A673 (cell line): Measurements from ENCODE around the gene WDHD1. TPM values are rescaled to one million over a fixed set of nuclear protein-coding genes. Genes with fewer than 3 reads are reported as not detected.
A peak's percentile ranks its signal among the peaks of the same experiment; 100 is the strongest.
"Not testable (repeated sequence)": the region's sequence is repeated elsewhere in the genome, so short reads cannot be mapped to it uniquely, and the experiment has no call there.

Source experiments
- BruUV-seq: library from RNA; stranded (reverse); fragments of 400-500 nt; replicated peaks from 2 replicates; lab custom pipeline; 2021; lab: Mats Ljungman, UMichigan
- CTCF ChIA-PET: fragments of 300-600 bp; sonication (Branson Sonifier 250); formaldehyde crosslinking; loops from one replicate; lab custom pipeline; 2022; ENCODE audit warnings: antibody characterized with exemption; lab: Charles Lee
- POLR2A ChIA-PET: fragments of 300-600 bp; sonication (Branson Sonifier 250); formaldehyde crosslinking; loops from one replicate; lab custom pipeline; 2022; ENCODE audit warnings: antibody characterized with exemption; ENCODE audit not compliant: low non-redundant PET; lab: Charles Lee
- DNase-seq: peaks from one replicate; pipeline ENCODE4 v3.0.0-alpha.2; 2015; ENCODE audit warnings: low spot score
- H3K27ac ChIP-seq: fragments of 200-600 bp; sonication (generic); 2 replicates; pipeline ENCODE4 v1.5.1; 2016; ENCODE audit warnings: mixed run types, low read depth, mild to moderate bottlenecking, mixed read lengths, antibody characterized with exemption, low read length; ENCODE audit not compliant: poor library complexity, severe bottlenecking
- H3K27me3 ChIP-seq: fragments of 200-600 bp; sonication (generic); replicated peaks from 2 replicates; pipeline ENCODE4 v1.6.1; 2017; ENCODE audit warnings: mixed run types, low read depth, mild to moderate bottlenecking, mixed read lengths, antibody characterized with exemption, low read length; ENCODE audit not compliant: insufficient read depth, poor library complexity
- H3K36me3 ChIP-seq: fragments of 200-600 bp; sonication (generic); 2 replicates; pipeline ENCODE4 v1.6.1; 2016; ENCODE audit warnings: mixed run types, mild to moderate bottlenecking, mixed read lengths, antibody characterized with exemption, low read length; ENCODE audit not compliant: insufficient read depth, poor library complexity, severe bottlenecking
- H3K4me1 ChIP-seq: fragments of 200-600 bp; sonication (generic); 2 replicates; pipeline ENCODE4 v1.6.1; 2017; ENCODE audit warnings: mixed run types, mild to moderate bottlenecking, mixed read lengths, antibody characterized with exemption, low read length; ENCODE audit not compliant: insufficient read depth, poor library complexity, severe bottlenecking
- H3K4me3 ChIP-seq: fragments of 200-600 bp; sonication (generic); 2 replicates; pipeline ENCODE4 v1.5.1; 2016; ENCODE audit warnings: low read depth, mixed run types, mild to moderate bottlenecking, mixed read lengths, low read length; ENCODE audit not compliant: poor library complexity, severe bottlenecking
- H3K9me3 ChIP-seq: fragments of 200-600 bp; sonication (generic); 2 replicates; pipeline ENCODE4 v1.6.1; 2016; ENCODE audit warnings: mixed run types, low read depth, mild to moderate bottlenecking, mixed read lengths, antibody characterized with exemption, low read length; ENCODE audit not compliant: poor library complexity, severe bottlenecking
- CTCF ChIP-seq: fragments of 300-800, 200-600 bp; sonication (generic); conservative IDR thresholded peaks from 2 replicates; pipeline ENCODE4 v1.5.1; 2017; ENCODE audit warnings: low read depth, mild to moderate bottlenecking, antibody characterized with exemption, low read length, moderate library complexity, mixed read lengths
- EZH2 ChIP-seq: fragments of 200-600 bp; sonication (generic); IDR thresholded peaks from 2 replicates; pipeline ENCODE4 v1.6.1; 2017; ENCODE audit warnings: borderline replicate concordance, low read depth, mild to moderate bottlenecking, mixed read lengths, antibody characterized with exemption, low read length; ENCODE audit not compliant: poor library complexity, severe bottlenecking
- intact Hi-C: fragments of 100-400 bp; cut with micrococcal nuclease; formaldehyde crosslinking; loops from one replicate; pipeline ENCODE4 v1.10.0; 2022; ENCODE audit not compliant: unreplicated experiment
- total RNA-seq: library from RNA; stranded (reverse); gene quantifications from 2 replicates; pipeline ENCODE4 v1.2.3, GENCODE V29; 2021

WDHD1 gene
- total RNA-seq, 1 experiment from 2014 or later: 52.7 TPM

DNA sequence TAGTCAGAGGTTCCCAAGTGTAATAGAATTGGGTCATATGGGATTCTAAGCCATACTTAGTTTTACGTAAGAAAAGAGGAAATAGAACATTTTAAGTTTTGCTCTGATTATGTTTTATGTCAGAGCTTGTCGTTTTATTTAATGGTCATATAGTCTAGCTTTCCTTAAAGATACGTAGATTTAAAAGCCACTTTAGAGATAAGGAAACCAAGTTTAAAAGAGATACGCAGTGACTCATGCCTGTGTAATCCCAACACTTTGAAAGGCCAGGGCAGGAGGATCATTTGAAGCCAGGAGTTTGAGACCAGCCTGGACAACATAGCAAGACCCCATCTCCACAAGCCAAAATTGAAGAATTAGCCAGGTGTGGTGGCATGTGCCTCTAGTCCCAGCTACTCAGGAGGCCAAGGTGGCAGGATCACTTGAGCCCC, 44.1 kb upstream of the WDHD1 start:
- TF ChIP-seq EZH2: no peak
- TF ChIP-seq CTCF: no peak
- BruUV-seq: no TSS peak
- no peaks in the 10 kb centered on the region for H3K27me3 ChIP-seq
- H3K9me3 ChIP-seq: no peaks in the 10 kb centered on the region
- ChIA-PET CTCF (no interaction called here), POLR2A (no interaction called here)
- no peak for DNase-seq
- H3K4me1 ChIP-seq: peaks cover 30% of the 10 kb centered on the region
- no peak overlapping the region for H3K27ac ChIP-seq
- intact Hi-C loops: no loop called here
- H3K4me3 ChIP-seq: no peak overlapping the region
- H3K36me3 ChIP-seq: peaks cover 12% of the 10 kb centered on the region

- intact Hi-C loops: no loop called here
- H3K4me3 ChIP-seq: no peak overlapping the region
- no TSS peak for BruUV-seq
- peaks cover 59% of the 10 kb centered on the region for H3K36me3 ChIP-seq
- H3K27ac ChIP-seq: no peak overlapping the region
- H3K9me3 ChIP-seq: no peaks in the 10 kb centered on the region
- TF ChIP-seq EZH2 (no peak), CTCF (no peak)
- DNase-seq: no peak
- CTCF ChIA-PET: no interaction called here
- peaks cover 3% of the 10 kb centered on the region for H3K4me1 ChIP-seq
- H3K27me3 ChIP-seq: no peaks in the 10 kb centered on the region
- POLR2A ChIA-PET: no interaction called here
Observed at GRCh38 chr14:55066223-55066622, 39.3 kb upstream of the WDHD1 start.

DNA sequence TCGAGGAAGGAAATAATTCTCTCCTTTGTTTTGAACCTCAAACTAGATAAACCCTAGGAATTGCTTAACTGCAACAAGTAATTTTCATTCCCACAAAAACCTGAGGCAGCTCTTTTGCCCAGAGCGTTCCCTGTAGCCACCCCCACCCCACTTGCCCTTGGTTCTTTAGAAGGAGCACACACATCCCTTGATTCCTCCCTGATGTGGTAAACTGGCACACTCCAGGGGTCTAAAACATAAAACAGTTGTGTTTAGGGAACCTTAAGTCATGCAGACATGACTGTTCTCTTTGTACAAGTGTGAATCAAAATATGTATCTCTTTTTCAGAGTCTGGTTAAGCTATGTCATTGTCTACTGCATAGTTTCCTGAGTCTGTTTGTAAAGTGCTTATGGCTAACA, 38.5 kb upstream of the WDHD1 start:
- no peak for DNase-seq
- Histone ChIP-seq H3K4me1 (peaks cover 3% of the 10 kb centered on the region), H3K9me3 (no peaks in the 10 kb centered on the region), H3K27ac (no peak overlapping the region), H3K27me3 (no peaks in the 10 kb centered on the region), H3K36me3 (peaks cover 64% of the 10 kb centered on the region), H3K4me3 (no peak overlapping the region)
- CTCF ChIA-PET: no interaction called here
- TF ChIP-seq EZH2 (no peak), CTCF (no peak)
- intact Hi-C loops: no loop called here
- POLR2A ChIA-PET: no interaction called here
- BruUV-seq: TSS peak; percentile 16

- H3K27ac ChIP-seq, DNase-seq, H3K4me1 ChIP-seq, CTCF ChIA-PET, H3K4me3 ChIP-seq, intact Hi-C loops, H3K9me3 ChIP-seq, POLR2A ChIA-PET, H3K27me3 ChIP-seq, BruUV-seq: not testable (repeated sequence)
- peaks cover 62% of the 10 kb centered on the region for H3K36me3 ChIP-seq
Observed at GRCh38 chr14:55064896-55065295, 38.0 kb upstream of the WDHD1 start.
